NCI-H1417 (cell line): ENCODE results near the gene FAM110C.
"Not testable (repeated sequence)": the region's sequence is repeated elsewhere in the genome, so short reads cannot be mapped to it uniquely, and the experiment has no call there.

ENCODE experiments used
- DNase-seq, 3 experiments: peaks; one replicate each; lab custom pipeline; 2025; lab: John Stamatoyannopoulos, UW

Gene FAM110C

GRCh38 chr2:44748-45341, 1.5 kb downstream of the FAM110C start:
- peak; percentile 42 to 66 (median 51) for DNase-seq

- no peak for DNase-seq
Observed at GRCh38 chr2:42788-43187, 3.5 kb downstream of the FAM110C start.

GRCh38 chr2:40465-40864, 5.8 kb downstream of the FAM110C start:
- DNase-seq = no peak

GRCh38 chr2:38155-38554, 8.2 kb downstream of the FAM110C start:
- no peak for DNase-seq

- DNase-seq = no peak
Observed at GRCh38 chr2:36318-36717, 10.0 kb downstream of the FAM110C start.

GRCh38 chr2:35852-36251, 10.5 kb downstream of the FAM110C start:
- peak in 2 of 3 experiments; percentile 37 to 98 for DNase-seq

- no peak for DNase-seq
Observed at GRCh38 chr2:33620-34019, 12.7 kb downstream of the FAM110C start.

GRCh38 chr2:32068-32467, 14.2 kb downstream of the FAM110C start:
- DNase-seq = no peak

GRCh38 chr2:29253-29652, 17.1 kb downstream of the FAM110C start:
- no peak for DNase-seq

GRCh38 chr2:28406-28975, 17.8 kb downstream of the FAM110C start:
- DNase-seq = no peak

- DNase-seq = peak in 1 of 3 experiments; percentile 45
Observed at GRCh38 chr2:26891-27290, 19.4 kb downstream of the FAM110C start.

GRCh38 chr2:25543-25942, 20.8 kb downstream of the FAM110C start:
- no peak for DNase-seq

GRCh38 chr2:24591-24990, 21.7 kb downstream of the FAM110C start:
- peak in 1 of 3 experiments; percentile 56 for DNase-seq

- DNase-seq = no peak
Observed at GRCh38 chr2:24107-24506, 22.2 kb downstream of the FAM110C start.

- no peak for DNase-seq
Observed at GRCh38 chr2:23283-23682, 23.0 kb downstream of the FAM110C start.

GRCh38 chr2:22244-22643, 24.1 kb downstream of the FAM110C start:
- not testable (repeated sequence) for DNase-seq

- peak in 1 of 3 experiments; percentile 63 for DNase-seq
Observed at GRCh38 chr2:20259-20658, 26.0 kb downstream of the FAM110C start.

- no peak for DNase-seq
Observed at GRCh38 chr2:19505-19904, 26.8 kb downstream of the FAM110C start.

GRCh38 chr2:18402-19271, 27.7 kb downstream of the FAM110C start:
- peak; percentile 13 to 61 (median 48) for DNase-seq

GRCh38 chr2:15916-16315, 30.4 kb downstream of the FAM110C start:
- DNase-seq = not testable (repeated sequence)

- no peak for DNase-seq
Observed at GRCh38 chr2:11248-11941, 34.9 kb downstream of the FAM110C start.

GRCh38 chr2:10222-10875, 36.0 kb downstream of the FAM110C start:
- DNase-seq = no peak
